HL-60 (cell line): ENCODE results near the gene SLC25A47.

Source experiments
- DNase-seq, 2 experiments: peaks; one replicate each; pipeline ENCODE4 v3.0.0-alpha.2; 2010 to 2020; ENCODE audit warnings: low read depth in 1 of 2, low spot score in 1 of 2
- H3K27ac ChIP-seq: fragments of 250-450 bp; sonication (Bioruptor Pico); replicated peaks from 2 replicates; pipeline ENCODE4 v1.5.1; 2020; ENCODE audit warnings: mild to moderate bottlenecking, moderate library complexity
- H3K27me3 ChIP-seq: fragments of 250-450 bp; sonication (Bioruptor Pico); 2 replicates; pipeline ENCODE4 v1.5.1; 2021; ENCODE audit warnings: mild to moderate bottlenecking, moderate library complexity; ENCODE audit not compliant: insufficient read depth, poor library complexity, severe bottlenecking
- H3K4me3 ChIP-seq: replicated peaks from 2 replicates; pipeline ENCODE4 v1.5.1; 2011; ENCODE audit warnings: mild to moderate bottlenecking, control low read depth, low read length; ENCODE audit not compliant: insufficient read depth
- GABPA ChIP-seq: IDR thresholded peaks from 2 replicates; pipeline ENCODE4 v1.6.1; 2012; ENCODE audit warnings: low read depth
- POLR2AphosphoS5 ChIP-seq: IDR thresholded peaks from 2 replicates; pipeline ENCODE4 v1.6.1; 2012; ENCODE audit warnings: low read depth
- SPI1 ChIP-seq: IDR thresholded peaks from 2 replicates; pipeline ENCODE4 v1.6.1; 2012; ENCODE audit warnings: low read depth, mild to moderate bottlenecking, borderline replicate concordance
- TF ChIP-seq, protein P1 (sequence below): IDR thresholded peaks from 2 replicates; pipeline ENCODE4 v1.6.1; 2012; ENCODE audit warnings: low read depth; ENCODE audit not compliant: insufficient replicate concordance
- TF ChIP-seq, protein P2 (sequence below): IDR thresholded peaks from one replicate; pipeline ENCODE4 v1.5.1; 2011; ENCODE audit warnings: low read length, control low read depth, inconsistent platforms; ENCODE audit not compliant: insufficient read depth

Gene SLC25A47

DNA sequence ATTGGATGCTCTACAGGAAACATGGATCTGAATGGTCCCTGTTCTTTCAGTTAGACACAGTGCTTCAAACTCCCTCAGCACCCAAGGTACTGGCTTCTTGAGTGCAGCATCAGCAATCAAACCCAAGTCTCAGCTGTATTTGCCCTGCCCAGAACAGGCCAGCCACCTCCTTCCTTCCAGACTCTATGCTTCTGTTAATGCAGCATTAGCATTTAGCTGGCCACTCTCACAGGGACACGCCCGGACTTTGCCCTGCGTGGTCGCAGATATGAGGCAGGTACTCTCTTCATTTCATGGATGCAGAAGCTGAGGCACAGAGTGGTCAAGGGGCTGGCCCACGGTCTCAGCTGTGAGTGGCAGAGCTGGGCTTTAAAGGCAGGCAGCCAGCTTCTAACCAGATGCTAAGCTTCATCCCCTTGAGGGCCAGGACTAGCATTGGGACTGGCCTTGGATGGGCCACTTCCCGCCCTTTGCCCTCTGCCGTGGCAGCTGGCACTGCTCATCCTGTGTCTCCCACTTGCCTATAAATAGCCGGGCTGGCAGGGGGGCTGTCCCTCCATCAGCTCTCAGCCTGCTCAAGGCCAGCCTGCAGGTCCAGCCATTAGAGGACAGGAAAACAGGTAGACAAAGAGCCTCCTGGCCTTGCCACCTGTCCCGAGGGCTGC, 1.5 kb upstream of the SLC25A47 start:
- no peak for DNase-seq
- no peak overlapping the region for H3K4me3 ChIP-seq
- no peak for TF ChIP-seq SPI1
- no peak for TF ChIP-seq GABPA
- TF ChIP-seq, protein P1, sequence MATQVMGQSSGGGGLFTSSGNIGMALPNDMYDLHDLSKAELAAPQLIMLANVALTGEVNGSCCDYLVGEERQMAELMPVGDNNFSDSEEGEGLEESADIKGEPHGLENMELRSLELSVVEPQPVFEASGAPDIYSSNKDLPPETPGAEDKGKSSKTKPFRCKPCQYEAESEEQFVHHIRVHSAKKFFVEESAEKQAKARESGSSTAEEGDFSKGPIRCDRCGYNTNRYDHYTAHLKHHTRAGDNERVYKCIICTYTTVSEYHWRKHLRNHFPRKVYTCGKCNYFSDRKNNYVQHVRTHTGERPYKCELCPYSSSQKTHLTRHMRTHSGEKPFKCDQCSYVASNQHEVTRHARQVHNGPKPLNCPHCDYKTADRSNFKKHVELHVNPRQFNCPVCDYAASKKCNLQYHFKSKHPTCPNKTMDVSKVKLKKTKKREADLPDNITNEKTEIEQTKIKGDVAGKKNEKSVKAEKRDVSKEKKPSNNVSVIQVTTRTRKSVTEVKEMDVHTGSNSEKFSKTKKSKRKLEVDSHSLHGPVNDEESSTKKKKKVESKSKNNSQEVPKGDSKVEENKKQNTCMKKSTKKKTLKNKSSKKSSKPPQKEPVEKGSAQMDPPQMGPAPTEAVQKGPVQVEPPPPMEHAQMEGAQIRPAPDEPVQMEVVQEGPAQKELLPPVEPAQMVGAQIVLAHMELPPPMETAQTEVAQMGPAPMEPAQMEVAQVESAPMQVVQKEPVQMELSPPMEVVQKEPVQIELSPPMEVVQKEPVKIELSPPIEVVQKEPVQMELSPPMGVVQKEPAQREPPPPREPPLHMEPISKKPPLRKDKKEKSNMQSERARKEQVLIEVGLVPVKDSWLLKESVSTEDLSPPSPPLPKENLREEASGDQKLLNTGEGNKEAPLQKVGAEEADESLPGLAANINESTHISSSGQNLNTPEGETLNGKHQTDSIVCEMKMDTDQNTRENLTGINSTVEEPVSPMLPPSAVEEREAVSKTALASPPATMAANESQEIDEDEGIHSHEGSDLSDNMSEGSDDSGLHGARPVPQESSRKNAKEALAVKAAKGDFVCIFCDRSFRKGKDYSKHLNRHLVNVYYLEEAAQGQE = no peak
- TF ChIP-seq, protein P2, sequence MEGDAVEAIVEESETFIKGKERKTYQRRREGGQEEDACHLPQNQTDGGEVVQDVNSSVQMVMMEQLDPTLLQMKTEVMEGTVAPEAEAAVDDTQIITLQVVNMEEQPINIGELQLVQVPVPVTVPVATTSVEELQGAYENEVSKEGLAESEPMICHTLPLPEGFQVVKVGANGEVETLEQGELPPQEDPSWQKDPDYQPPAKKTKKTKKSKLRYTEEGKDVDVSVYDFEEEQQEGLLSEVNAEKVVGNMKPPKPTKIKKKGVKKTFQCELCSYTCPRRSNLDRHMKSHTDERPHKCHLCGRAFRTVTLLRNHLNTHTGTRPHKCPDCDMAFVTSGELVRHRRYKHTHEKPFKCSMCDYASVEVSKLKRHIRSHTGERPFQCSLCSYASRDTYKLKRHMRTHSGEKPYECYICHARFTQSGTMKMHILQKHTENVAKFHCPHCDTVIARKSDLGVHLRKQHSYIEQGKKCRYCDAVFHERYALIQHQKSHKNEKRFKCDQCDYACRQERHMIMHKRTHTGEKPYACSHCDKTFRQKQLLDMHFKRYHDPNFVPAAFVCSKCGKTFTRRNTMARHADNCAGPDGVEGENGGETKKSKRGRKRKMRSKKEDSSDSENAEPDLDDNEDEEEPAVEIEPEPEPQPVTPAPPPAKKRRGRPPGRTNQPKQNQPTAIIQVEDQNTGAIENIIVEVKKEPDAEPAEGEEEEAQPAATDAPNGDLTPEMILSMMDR = no peak
- TF ChIP-seq POLR2AphosphoS5 = no peak
- H3K27ac ChIP-seq = no peak overlapping the region
- no peaks in the 10 kb centered on the region for H3K27me3 ChIP-seq

DNA sequence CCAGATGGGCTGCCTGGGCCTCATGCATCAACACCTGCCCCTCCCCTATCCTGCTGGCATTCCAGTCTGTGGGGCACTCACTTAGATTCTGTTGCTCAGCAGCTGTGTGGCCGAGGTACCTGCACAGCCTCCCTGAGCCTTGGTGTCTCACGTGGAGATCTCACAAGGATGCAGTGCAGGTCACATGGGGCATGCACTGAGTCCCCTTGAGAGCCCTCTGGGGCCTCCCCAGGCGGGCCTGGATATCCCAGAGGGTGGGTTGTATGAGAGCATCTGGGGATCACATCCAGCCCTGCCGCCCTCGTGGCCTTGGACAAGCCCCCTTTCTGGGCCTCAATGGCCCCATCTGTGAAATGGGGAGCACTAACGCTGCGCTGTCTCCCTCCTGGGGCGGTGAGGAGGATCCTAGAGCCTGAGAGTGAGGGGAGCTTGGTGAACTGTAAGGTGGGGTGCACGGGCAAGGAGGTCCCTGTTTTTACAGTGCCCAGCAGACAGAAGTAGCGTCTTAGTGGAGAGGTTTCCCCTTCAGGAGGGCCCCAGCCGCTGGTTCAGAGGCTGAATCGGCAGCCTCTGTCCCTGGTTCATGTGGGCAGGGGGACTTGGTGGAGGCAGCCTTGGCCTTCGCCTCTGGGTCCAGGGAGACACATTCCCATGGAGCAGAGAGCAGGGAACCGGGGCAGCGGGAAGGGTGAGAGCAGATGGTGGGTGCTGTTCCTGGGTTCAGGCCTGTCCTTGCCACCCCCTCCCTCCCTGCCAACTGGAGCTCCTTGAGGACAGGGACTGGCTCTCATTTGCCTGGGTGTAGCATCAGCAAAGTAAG, 791 bp upstream of the SLC25A47 start:
- TF ChIP-seq, protein P1 = no peak
- TF ChIP-seq POLR2AphosphoS5 (no peak), SPI1 (no peak), GABPA (no peak)
- TF ChIP-seq, protein P2 = no peak
- H3K4me3 ChIP-seq = no peak overlapping the region
- H3K27me3 ChIP-seq = no peaks in the 10 kb centered on the region
- no peak overlapping the region for H3K27ac ChIP-seq
- no peak for DNase-seq

DNA sequence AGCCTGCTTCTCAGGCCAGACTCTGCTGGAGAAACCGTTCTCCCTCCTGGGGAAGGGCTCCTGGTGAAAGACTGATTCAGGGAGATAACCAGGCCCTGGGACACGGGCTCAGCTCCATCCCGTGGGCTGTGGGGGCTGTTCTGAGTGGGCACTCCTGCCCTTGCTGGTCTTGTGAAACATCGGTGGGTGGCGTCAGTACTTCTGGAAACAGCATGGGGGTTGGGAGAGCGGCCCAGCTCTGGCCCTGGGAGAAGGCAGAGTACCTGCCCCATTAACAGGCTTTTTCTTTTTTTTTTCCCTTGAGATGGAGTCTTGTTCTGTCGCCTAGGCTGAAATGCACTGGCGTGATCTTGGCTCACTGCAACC, 786 bp downstream of the SLC25A47 start:
- TF ChIP-seq GABPA (no peak), POLR2AphosphoS5 (no peak), SPI1 (no peak)
- TF ChIP-seq, protein P1 = no peak
- TF ChIP-seq, protein P2 = no peak
- Histone ChIP-seq H3K27me3 (no peaks in the 10 kb centered on the region), H3K4me3 (no peak overlapping the region), H3K27ac (no peak overlapping the region)
- DNase-seq = no peak
